Stimulated activated CD4-positive, alpha-beta T cell treated with anti-CD3 and anti-CD28 coated beads, Interleukin-4, amount 100 ng/mL, for 24 hours (primary cell): Measurements from ENCODE around the gene ADGRE1.
"Not testable (repeated sequence)": the region's sequence is repeated elsewhere in the genome, so short reads cannot be mapped to it uniquely, and the experiment has no call there.

Experiments used
- DNase-seq: peaks from one replicate; pipeline ENCODE4 v3.0.0-alpha.2; 2020

Gene ADGRE1, protein sequence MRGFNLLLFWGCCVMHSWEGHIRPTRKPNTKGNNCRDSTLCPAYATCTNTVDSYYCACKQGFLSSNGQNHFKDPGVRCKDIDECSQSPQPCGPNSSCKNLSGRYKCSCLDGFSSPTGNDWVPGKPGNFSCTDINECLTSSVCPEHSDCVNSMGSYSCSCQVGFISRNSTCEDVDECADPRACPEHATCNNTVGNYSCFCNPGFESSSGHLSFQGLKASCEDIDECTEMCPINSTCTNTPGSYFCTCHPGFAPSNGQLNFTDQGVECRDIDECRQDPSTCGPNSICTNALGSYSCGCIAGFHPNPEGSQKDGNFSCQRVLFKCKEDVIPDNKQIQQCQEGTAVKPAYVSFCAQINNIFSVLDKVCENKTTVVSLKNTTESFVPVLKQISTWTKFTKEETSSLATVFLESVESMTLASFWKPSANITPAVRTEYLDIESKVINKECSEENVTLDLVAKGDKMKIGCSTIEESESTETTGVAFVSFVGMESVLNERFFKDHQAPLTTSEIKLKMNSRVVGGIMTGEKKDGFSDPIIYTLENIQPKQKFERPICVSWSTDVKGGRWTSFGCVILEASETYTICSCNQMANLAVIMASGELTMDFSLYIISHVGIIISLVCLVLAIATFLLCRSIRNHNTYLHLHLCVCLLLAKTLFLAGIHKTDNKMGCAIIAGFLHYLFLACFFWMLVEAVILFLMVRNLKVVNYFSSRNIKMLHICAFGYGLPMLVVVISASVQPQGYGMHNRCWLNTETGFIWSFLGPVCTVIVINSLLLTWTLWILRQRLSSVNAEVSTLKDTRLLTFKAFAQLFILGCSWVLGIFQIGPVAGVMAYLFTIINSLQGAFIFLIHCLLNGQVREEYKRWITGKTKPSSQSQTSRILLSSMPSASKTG

DNA sequence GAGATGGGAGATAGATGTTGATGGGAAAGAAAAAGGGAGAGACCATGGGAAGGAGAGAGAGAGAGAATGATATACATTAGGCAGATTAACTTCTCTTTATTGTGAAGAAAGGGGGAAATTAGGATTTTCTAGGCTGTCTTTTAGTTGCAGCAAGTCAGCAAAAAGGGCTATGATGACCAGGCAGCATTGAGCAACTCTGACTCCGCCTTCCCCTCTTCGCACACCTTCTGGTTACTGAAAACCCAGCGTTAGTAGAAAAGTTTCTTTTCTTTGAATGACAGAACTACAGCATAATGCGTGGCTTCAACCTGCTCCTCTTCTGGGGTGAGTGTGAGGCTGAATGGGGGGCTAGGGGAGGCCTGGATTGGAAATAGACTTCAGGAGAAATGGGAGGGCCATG is at the start of gene ADGRE1:
TSS of gene ADGRE1 (plus strand) at position 264 of the 400 bp plus-strand sequence. CDS start at position 294, 30 bp downstream.
- peak; percentile 32 for DNase-seq

DNA sequence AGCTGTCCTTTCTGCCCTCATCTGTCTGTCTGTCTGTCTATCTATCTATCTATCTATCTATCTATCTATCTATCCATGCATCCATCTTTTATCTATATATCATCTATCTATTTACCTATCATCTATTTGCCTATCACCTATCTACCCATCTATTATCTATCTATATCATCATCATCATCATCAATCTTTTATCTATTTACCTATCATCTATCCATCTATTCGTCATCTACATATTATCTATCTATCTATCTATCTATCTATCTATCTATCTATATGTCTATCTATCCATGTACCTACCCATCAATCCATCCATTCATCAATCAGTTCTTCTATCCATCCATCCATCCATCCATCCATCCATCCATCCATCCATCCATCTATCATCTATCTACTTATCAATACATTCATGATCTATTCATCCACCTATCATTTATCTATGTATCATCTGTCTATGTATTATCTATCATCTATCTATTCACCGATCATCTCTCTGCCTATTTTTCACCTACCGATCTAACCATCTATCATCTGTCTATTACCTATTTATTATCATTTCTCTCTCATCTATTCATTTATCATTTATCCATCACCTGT is 49.2 kb upstream of the ADGRE1 start:
- no peak for DNase-seq

DNA sequence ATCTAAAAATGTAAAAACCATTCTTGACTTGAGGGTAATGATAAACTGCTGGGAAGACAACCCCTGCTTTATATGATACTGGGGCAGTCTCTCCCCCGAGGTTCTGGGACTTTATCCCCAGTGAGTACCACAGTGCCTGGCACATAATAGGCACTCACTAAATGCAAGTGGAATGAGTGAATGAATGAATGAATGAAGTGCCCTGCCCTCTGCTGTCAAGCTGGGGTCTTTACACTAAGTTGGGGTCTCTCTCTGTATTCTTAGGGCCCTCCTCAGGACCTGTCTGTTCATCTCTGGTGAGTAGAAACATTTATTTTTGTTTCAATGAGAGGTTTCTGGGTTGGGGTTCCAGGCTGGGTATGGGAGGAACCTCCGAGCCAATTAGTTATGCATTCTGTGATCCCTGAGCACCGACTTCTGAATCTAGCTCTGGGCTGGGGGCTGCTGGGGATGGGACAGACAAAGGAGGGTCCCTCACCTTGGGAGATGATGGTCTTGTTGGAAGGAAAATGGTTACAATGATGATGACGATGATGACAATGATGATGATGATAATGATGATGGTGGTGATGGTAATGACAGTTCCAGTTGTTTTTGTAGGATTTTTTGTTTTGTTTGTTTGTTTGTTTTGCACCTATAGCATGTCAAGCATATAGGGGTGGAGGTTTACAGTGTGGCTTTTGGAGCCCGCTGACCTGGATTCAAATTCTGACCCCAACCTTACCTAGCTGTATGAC is 44.3 kb upstream of the ADGRE1 start:
- DNase-seq: no peak

DNA sequence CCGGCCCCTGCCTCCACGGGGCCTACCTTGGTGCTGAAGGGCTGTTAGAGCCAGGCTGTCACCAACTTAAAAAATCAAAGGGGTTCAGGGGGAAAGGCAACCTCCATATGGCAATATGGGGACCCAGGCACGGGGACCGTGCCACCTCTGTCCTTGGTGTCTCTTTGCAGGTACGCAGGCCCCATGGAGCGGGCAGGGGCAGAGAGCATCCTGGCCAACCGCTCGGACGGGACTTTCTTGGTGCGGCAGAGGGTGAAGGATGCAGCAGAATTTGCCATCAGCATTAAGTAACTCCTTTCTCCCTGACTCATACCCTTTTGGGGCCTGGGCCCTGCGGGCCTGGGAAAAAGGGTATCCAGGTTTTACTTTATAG is 39.6 kb upstream of the ADGRE1 start:
- no peak for DNase-seq

DNA sequence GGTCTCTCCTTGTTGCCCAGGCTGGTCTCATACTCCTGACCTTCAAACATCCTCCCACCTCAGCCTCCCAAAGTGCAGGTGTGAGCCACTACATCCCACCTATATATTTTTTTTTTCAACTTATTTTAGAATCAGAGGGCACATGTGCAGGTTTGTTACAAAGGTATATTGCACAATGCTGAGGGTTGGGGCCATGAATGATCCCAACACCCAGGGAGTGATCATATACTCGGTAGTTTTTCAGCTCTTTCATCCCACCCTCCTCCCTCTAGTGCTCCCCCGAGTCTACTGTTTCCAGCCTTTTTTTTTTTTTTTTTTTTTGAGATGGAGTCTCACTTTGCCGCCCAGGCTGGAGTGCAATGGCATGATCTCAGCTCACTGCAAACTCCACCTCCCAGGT is 38.4 kb upstream of the ADGRE1 start:
- DNase-seq: no peak

DNA sequence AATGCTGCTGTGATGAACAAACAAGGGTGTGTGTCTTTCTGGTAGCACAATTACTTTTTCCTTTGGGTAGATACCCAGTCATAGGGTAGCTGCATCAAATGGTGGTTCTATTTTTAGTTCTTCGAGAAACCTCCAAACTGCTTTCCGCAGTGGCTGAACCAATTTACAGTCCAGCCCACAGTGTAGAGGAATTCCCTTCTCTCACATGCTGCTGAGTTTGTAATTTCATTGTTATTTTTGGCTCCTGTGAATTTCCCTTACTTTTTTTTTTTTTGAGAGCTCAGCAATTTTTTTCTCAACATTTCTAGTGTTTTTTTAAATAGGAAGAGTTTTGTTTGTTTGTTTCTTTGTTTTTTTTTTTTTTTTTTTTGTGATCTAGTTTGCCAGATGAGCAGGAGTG is 37.5 kb upstream of the ADGRE1 start:
- DNase-seq: no peak

DNA sequence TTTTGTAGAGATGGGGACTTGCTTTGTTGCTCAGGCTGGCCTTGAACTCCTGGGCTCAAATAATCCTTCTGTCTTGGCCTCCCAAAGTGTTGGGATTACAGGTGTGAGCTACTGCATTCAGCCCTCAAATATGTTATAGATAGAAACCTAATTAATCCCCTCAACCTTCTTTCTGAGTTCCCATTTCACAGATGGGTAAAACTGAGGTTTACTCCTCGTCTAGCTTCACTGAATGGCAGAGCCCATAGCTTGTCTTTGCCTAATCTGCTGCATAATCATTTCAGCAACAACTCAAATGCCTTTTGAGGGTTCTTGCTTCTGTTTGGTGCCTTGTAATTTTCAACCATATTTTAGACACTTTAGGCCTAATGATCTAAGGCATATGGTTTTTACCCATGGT is 36.0 kb upstream of the ADGRE1 start:
- DNase-seq: no peak

DNA sequence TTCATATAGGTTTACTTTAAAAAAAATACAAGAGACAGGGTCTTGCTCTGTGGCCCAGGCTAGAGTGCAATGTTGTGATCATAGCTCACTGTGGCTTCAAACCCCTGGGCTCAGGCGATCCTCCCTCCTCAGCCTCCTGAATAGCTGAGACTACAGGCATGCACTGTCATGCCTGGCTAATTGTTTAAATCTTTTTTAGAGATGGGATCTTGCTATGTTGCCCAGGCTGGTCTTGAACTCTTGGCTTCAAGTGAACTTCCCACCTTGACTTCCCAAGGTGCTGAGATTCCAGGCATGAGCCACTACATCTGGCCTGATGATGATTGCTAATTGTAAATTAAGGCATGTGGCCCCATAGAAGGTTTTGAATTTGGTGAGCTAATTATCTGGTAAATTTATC is 35.4 kb upstream of the ADGRE1 start:
- no peak for DNase-seq

DNA sequence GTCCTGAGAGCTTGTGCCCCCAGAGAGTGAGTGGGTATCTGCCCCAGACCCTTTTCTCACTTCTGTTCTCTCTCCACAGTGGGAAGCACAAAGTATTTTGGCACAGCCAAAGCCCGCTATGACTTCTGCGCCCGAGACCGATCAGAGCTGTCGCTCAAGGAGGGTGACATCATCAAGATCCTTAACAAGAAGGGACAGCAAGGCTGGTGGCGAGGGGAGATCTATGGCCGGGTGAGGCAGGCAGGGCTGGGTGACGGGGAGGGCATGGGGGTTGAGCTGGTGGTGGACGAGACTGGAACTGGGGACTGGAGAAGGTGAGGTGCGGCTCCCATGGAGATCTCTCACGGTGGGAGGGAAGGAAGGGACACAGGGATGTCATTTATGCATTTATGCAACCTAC is 33.5 kb upstream of the ADGRE1 start:
- no peak for DNase-seq

DNA sequence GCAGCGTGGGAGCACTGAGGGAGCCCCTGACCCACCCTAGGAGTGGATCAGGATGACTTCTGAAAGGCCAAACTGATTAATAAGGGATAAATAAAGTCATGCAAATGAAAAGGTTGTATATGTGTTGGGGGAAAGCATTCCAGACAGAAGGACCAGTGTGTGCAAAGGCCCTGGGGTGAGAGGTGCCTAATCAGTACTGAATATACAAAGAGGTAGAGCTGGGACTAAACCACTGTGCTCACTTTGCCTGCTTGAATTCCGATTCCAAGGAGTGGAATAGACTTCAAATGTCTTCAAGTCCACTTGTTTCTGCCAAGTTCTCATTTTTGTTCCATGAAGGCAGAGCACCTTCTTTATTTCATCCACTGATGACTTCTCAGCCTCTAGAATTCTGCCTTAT is 32.6 kb upstream of the ADGRE1 start:
- DNase-seq: no peak

DNA sequence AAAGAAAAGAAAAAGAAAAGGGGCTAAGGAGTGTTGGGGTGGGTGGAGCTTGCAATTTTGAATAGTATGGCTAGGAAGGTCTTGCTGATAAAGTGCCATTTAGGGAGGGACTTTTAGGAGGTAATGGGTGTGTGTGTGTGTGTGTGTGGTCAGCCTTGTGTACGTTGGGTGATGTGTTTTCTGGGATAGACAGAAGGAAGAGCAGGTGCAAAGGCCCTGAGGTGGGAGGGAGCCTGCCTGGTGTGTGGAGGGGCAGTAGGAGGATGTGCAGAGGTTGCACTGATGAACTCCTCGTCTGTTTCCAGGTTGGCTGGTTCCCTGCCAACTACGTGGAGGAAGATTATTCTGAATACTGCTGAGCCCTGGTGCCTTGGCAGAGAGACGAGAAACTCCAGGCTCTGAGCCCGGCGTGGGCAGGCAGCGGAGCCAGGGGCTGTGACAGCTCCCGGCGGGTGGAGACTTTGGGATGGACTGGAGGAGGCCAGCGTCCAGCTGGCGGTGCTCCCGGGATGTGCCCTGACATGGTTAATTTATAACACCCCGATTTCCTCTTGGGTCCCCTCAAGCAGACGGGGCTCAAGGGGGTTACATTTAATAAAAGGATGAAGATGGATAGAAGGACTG is 30.5 kb upstream of the ADGRE1 start:
- no peak for DNase-seq

DNA sequence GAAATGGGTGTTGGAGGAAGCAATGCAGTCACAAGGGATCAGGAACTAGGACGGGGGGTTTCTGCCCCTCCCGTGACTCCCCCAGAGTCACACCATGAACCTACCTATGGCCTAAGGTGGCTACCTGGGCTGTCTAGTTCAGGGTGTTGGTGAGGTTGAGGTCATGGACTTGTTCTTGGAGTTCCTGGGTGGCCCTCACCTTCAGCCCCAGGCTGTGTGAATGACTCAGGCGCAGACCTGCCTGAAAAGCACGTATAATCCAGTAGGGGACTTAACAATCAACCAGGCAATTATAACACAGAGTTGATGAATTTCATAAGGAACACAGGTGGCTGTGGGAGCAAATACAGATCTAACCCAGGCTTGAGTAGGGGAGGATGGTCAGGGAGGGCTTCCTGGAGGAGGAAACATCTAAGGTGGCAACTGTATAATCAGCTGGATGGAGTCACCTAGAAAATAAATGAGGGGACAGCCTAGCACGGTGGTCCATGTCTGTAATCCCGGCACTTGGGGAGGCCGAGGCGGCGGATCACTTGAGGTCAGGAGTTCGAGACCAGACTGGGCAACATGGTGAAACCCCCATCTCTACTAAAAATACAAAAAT is 25.6 kb upstream of the ADGRE1 start:
- DNase-seq: no peak

DNA sequence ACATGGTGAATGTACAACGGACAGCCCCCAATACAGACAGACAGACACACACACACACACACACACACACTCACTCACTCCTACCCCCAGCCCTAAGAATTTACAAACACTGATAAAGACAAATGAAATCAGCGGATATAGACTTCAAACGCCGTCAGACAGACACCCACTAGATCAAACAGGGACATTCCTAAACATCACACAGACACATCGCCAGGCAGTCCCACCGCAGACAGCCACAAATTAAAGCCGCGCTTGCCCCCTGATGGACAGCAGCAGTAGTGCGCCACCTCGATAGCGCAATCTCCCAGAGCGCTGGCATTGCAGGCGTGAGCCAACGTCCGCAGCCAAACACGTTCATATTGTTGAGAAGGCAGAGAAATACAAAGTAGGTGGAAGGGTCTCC is 24.7 kb upstream of the ADGRE1 start:
- DNase-seq: peak; percentile 93

DNA sequence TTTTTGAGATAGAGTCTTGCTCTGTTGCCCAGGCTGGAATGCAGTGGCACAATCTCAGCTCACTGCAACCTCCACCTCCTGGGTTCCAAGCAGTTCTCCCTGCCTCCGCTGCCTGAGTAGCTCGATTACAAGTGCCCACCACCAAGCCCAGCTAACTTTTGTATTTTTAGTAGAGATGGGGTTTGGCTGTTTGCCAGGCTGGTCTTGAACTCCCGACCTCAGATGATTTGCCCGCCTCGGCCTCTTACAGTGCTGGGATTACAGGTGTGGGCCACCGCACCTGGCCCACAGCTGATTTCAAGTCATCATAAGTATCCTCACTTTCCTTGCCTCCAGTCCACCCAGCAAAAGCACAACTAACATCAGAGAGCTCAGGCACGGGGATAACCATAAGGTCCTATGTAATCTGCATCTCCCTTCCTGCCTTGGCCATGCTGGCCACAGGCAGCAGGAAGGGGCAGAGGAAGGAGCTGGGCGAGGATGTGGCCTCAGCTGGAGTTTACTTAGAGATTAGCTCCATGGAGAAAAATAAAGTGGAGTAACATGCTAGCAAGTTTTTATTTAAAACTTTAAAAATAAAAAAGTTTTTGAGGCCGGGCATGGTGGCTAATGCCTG is 22.9 kb upstream of the ADGRE1 start:
- no peak for DNase-seq

DNA sequence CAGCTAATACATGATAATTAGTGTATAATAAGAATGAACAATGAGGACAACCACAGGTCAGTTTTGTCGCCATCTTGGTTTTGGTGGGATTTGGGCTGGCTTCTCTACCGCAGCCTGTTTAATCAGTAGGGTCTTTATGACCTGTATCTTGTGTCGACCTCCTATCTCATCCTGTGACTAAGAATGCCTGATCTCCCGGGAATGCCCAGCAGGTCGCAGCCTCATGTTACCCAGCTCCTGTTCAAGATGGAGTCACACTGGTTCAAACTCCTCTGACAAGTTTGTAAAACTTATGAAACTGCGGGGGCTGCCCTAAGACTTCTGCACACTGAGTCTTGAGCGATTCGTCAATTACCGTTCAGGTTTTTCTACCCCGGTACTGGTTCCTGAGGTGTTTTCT is 21.5 kb upstream of the ADGRE1 start:
- no peak for DNase-seq

DNA sequence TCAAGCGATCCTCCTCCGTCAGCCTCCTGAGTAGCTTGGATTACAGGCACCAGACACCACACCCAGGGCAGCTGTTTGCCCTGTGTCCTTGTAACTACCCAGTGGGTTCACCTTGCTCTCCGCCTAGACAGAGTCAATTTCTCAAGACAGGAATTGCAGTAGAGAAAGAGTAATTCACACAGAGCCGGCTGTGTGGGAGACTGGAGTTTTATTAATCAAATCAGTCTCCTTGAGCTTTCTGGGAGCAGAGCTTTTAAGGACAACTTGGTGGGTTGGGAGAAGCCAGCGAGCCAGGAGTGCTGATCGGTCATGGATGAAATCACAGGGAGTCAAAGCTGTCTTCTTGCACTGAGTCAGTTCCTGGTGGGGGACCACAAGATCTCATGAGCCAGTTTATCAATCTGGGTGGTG is 20.6 kb upstream of the ADGRE1 start:
- no peak for DNase-seq

DNA sequence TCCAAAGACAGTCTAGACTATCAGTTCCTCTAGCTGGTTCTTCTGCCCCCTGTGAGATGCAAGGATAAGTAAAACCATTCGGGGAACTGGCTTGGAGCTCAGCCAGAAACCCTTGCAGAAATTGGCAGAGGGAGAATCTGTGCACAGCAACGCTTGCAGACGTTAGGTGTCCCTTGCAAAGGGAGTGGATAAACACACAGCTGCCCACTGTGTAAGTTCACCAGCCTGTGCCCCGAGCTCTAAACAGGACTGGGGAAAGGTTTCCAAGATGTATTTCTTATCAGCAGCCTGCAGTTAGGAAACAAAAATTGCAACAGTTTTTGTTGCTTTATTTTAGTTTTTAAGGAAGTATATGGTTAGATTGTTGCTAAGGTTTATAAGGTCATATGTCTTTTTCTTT is 19.0 kb upstream of the ADGRE1 start:
- no peak for DNase-seq

DNA sequence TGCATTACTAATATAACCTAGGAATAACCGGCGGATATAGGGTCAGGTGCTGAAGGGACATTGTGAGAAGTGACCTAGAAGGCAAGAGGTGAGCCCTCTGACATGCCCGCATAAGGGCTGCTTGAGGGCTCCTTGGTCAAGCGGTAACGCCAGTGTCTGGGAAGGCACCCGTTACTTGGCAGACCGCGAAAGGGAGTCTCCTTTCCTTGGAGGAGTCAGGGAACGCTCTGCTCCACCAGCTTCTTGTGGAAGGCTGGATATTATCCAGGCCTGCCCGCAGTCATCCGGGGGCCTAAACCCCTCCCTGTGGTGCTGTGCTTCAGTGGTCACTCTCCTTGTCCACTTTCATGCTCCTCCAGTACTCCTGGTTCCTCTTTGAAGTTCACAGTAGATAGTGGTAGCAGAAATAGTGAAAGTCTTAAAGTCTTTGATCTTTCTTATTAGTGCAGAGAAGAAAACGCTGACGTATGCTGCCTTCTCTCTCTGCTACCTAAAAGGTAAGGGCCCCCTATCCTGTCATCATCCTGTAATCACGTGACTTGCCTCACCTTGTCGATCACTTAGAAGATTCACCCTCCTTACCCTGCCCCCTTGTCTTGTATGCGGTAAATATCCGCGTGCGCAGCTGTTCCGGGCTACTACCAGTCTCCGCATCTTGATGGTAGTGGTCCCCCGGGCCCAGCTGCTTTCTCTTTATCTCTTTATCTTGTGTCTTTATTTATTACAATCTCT is 18.1 kb upstream of the ADGRE1 start:
- DNase-seq: not testable (repeated sequence)

DNA sequence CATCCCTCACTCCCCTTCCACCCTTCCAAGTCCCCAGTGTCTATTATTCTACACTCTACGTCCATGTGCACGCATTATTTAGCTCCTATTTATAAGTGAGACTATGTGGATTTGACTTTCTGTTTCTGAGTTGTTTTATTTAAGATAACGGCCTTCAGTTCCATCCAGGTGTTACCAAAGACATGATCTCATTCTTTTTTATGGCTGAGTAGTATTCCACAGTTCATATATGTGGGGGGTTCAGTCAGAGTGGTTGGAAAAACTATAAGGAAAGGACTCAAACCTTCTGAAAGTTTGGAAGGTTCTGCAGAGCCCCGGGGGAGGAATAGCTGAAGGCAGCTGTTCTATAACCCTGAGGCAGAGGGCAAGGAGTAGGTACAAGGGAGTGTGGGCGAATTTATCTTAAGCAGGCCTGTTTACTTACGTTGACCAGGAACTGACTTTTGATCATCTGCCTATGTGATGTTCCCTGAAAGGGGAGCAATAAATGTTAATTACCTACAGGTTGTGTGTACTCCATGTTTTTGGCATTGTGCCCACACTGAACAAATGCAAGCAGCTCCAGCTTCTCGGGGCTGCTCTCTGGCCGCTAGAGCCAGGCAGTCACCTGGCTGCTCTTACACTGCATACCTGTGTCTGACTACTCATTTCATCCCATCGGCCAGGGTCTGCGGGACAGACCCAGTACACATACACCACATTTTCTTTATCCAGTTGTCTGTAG is 13.5 kb upstream of the ADGRE1 start:
- DNase-seq: no peak

DNA sequence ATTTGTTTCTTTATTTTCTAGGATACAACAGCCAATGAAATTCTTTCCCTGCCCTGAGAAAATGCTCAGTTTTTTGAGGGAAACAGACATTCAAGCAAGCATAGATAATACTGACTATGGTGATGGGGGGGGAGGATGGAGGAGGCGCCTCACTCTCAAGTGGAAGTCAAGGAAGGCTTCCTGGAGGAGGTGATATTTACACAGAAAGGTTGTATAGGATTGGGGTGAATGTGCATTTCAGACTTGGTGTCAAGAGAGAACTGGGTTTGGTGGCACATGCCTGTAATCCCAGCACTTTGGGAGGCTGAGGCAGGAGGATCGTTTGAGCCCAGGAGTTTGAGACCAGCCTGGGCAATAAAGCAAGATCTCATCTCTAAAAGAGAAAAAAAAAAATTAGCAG is 12.2 kb upstream of the ADGRE1 start:
- no peak for DNase-seq
